GM23248 (cell line): ENCODE results near the gene FAM117B.

Experiments
- EZH2 ChIP-seq: fragments of 200-600 bp; sonication (generic); IDR thresholded peaks from 2 replicates; pipeline ENCODE4 v1.6.1; 2018; ENCODE audit warnings: antibody characterized with exemption, mild to moderate bottlenecking; ENCODE audit not compliant: insufficient read depth, poor library complexity, severe bottlenecking
- EZH2phosphoT487 ChIP-seq: fragments of 200-600 bp; sonication (generic); IDR thresholded peaks from 2 replicates; pipeline ENCODE4 v1.6.1; 2018; ENCODE audit warnings: antibody characterized with exemption, moderate library complexity, mild to moderate bottlenecking, low read depth; ENCODE audit not compliant: insufficient read depth

DNA sequence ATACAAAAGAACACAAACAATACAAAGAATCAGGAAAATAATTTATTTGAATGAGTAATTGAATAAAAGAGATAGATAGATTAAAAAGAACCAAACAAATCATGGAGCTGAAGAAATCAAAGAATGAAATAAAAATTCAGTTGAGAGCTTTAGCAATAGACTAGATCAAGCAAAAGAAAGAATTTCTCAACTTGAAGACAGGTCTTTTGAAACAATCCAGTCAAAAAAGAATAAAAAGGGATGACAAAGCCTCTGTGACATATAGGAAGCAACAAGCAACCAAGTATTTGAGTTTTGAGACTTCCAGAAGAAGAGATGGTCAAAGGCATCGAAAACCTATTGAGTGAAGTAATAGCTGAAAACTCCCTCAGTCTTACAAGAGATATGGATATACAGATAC, 108.8 kb downstream of the FAM117B start:
- no peak for TF ChIP-seq EZH2
- TF ChIP-seq EZH2phosphoT487: no peak
